Left ventricle myocardium inferior (tissue), 1 donor: ENCODE results near the gene PHLDA2. TPM values are rescaled to one million over a fixed set of nuclear protein-coding genes. Genes with fewer than 3 reads are reported as not detected.

Experiments
- DNase-seq: peaks from one replicate; pipeline ENCODE4 v3.0.0-alpha.2; 2020
- H3K27ac ChIP-seq: fragments of 200-600 bp; replicated peaks from 2 replicates; pipeline ENCODE4 v1.8.0; 2021
- H3K27me3 ChIP-seq: fragments of 200-600 bp; 2 replicates; pipeline ENCODE4 v1.8.0; 2021; ENCODE audit warnings: low read depth
- H3K36me3 ChIP-seq: fragments of 200-600 bp; 2 replicates; pipeline ENCODE4 v1.8.0; 2021
- H3K4me1 ChIP-seq: fragments of 200-600 bp; 2 replicates; pipeline ENCODE4 v1.8.0; 2021
- H3K4me3 ChIP-seq: fragments of 200-600 bp; 2 replicates; pipeline ENCODE4 v1.8.0; 2021; ENCODE audit warnings: mild to moderate bottlenecking, moderate library complexity
- H3K9me3 ChIP-seq: fragments of 200-600 bp; replicated peaks from 2 replicates; pipeline ENCODE4 v1.8.0; 2021
- CTCF ChIP-seq: fragments of 200-600 bp; IDR thresholded peaks from 2 replicates; pipeline ENCODE4 v1.8.0; 2021; ENCODE audit warnings: antibody characterized with exemption, mild to moderate bottlenecking, borderline replicate concordance
- intact Hi-C: fragments of 100-400 bp; cut with micrococcal nuclease; formaldehyde crosslinking; loops from one replicate; pipeline ENCODE4 v1.11.0; 2022
- total RNA-seq: library from RNA; stranded (reverse); fragmentation: NEBNext Ultra II Directional; extraction: Animal tissue kit (Norgen Biotek cat#: 25700); gene quantifications from one replicate; pipeline ENCODE4 v1.2.1, GENCODE V29; 2021
- donor health status: DM: no; HTN: yes; CAD: no; lungs with severe emphysema.

The PHLDA2 gene
- total RNA-seq, 1 donor from 2014 or later = not detected

GRCh38 chr11:2930704-2931419, 1.6 kb upstream of the PHLDA2 start:
- no peaks in the 10 kb centered on the region for H3K9me3 ChIP-seq
- peak; percentile 51 for DNase-seq
- peaks cover 30% of the 10 kb centered on the region for H3K4me1 ChIP-seq
- intact Hi-C loops = no loop called here
- H3K36me3 ChIP-seq = no peaks in the 10 kb centered on the region
- peak; percentile 61 for TF ChIP-seq CTCF
- no peak overlapping the region for H3K27ac ChIP-seq
- peak overlapping the region; percentile 68 for H3K4me3 ChIP-seq
- peaks cover 63% of the 10 kb centered on the region for H3K27me3 ChIP-seq

GRCh38 chr11:2929950-2930703, 907 bp upstream of the PHLDA2 start:
- Histone ChIP-seq H3K27me3 (peaks cover 64% of the 10 kb centered on the region), H3K4me1 (peaks cover 30% of the 10 kb centered on the region), H3K4me3 (peak overlapping the region; percentile 68), H3K36me3 (no peaks in the 10 kb centered on the region), H3K27ac (peak overlapping the region; percentile 23), H3K9me3 (no peaks in the 10 kb centered on the region)
- no peak for TF ChIP-seq CTCF
- no peak for DNase-seq
- intact Hi-C loops = no loop called here

- peaks cover 30% of the 10 kb centered on the region for H3K4me1 ChIP-seq
- H3K36me3 ChIP-seq = no peaks in the 10 kb centered on the region
- DNase-seq = no peak
- TF ChIP-seq CTCF = no peak
- H3K27me3 ChIP-seq = peaks cover 70% of the 10 kb centered on the region
- peak overlapping the region; percentile 68 for H3K4me3 ChIP-seq
- peak overlapping the region; percentile 23 for H3K27ac ChIP-seq
- intact Hi-C loops = no loop called here
- no peaks in the 10 kb centered on the region for H3K9me3 ChIP-seq
Observed at GRCh38 chr11:2929531-2929949, 320 bp upstream of the PHLDA2 start.

- intact Hi-C loops = no loop called here
- no peak for TF ChIP-seq CTCF
- no peak overlapping the region for H3K27ac ChIP-seq
Observed at GRCh38 chr11:2927851-2928604, 1.2 kb downstream of the PHLDA2 start.

DNA sequence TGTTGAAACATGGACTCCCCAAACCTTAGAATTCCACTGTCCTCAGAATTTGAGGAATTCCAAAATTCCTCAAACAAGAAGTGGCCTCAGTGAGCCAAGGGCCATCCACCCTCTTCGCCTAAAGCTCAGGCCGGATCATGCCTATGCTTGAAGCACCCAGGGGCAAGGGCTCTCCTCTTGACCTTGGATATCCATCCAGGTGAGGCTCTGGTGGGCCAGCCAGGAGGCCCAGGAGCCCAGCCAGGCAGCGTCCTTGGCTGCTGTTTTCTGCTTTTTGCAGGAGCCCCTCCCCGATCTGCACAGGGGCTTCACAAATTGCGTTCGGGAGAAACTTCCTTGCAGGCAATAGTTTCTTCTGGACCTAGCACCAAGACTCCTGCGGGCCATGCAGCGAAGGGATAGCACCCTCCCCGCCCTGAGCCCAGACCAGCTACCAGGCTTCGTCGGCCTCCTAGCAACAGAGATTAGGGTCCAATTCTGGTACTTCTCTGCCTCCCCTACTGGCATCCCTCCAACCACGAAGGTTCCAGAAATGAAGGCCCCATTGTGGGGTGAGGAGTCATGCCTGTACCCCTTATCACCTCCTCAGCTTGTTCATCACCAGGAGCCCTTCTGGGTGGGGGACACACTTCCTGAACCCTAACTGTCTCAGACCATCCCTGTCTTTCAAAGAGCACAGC, 2.0 kb downstream of the PHLDA2 start:
- no peak overlapping the region for H3K27ac ChIP-seq
- no peaks in the 10 kb centered on the region for H3K36me3 ChIP-seq
- intact Hi-C loops = no loop called here
- peak; percentile 6 for DNase-seq
- no peak overlapping the region for H3K4me3 ChIP-seq
- TF ChIP-seq CTCF = no peak
- H3K9me3 ChIP-seq = no peaks in the 10 kb centered on the region
- peaks cover 30% of the 10 kb centered on the region for H3K4me1 ChIP-seq
- peaks cover 79% of the 10 kb centered on the region for H3K27me3 ChIP-seq

More at GRCh38 chr11:2927851-2928604, 1.2 kb downstream of the PHLDA2 start:
- H3K27me3 ChIP-seq = peaks cover 81% of the 10 kb centered on the region
- H3K9me3 ChIP-seq = no peaks in the 10 kb centered on the region
- peak; percentile 8 for DNase-seq
- peak overlapping the region; percentile 68 for H3K4me3 ChIP-seq
- H3K36me3 ChIP-seq = no peaks in the 10 kb centered on the region
- peaks cover 30% of the 10 kb centered on the region for H3K4me1 ChIP-seq
